GM18517 (cell line): Measurements from ENCODE around the gene LRP1B.

Experiments
- ATAC-seq: cut with Tn5 transposase; IDR thresholded peaks from one replicate; pipeline ENCODE4 v1.9.1; 2021; ENCODE audit warnings: mild to moderate bottlenecking, moderate library complexity; ENCODE audit not compliant: unreplicated experiment

LRP1B gene

DNA sequence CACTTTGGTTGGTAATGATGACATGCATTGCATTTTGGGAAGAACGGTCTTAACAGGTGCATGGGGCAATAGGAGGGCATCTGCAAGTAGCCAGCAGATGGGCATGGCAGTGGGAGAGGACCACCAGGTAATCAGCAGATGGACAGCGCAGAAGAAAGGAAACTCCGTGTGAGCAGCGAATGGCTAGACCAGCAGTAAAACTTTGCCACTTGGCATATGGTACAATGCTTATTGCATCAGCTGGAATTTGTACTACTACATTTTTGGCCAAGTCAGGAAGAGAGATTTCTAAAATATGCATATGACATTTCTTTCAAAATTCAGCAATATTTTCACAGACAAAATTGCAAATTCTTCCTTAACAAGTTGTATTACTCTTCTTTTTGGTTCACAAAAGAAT is 768.5 kb downstream of the LRP1B start:
- ATAC-seq, result no peak

DNA sequence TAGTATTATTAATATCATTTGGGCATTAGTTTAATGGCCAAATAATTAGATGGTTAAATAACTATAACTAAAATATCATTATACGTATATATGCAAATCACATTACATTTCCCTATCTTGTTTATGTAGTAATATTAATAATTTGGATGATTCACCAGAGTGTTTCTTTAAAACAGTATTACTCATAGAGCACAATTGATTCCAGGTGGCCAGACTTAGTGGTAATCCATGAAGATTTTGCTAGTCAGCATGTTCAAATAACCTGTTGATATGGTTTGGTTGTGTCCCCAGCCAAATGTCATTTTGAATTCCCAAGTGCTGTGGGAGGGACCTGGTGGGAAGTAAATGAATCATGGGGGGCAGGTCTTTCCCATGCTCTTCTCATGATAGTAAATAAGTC is 782.3 kb downstream of the LRP1B start:
- no peak for ATAC-seq

- ATAC-seq, result no peak
Observed at GRCh38 chr2:141341444-141341843, 789.4 kb downstream of the LRP1B start.

- no peak for ATAC-seq
Observed at GRCh38 chr2:141331127-141331526, 799.7 kb downstream of the LRP1B start.

GRCh38 chr2:141329964-141330363 is 800.9 kb downstream of the LRP1B start:
- no peak for ATAC-seq

DNA sequence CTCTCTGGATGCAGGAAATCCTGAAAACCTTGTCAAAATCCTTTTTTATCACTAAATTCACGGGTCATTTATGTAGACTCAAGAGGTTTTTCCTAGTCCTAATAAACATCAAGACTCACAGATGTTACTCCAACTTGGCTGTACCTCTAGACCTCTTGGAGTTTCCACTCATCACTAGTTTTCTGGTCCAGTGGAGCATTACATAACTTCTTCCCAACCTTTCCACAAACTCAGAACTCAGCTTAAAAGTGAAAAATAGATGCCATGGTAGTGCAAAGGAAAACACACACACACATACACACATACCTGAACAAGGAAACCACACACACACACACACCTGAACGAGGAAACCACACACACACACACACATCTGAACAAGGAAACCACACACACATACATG is 807.2 kb downstream of the LRP1B start:
- ATAC-seq, result no peak

DNA sequence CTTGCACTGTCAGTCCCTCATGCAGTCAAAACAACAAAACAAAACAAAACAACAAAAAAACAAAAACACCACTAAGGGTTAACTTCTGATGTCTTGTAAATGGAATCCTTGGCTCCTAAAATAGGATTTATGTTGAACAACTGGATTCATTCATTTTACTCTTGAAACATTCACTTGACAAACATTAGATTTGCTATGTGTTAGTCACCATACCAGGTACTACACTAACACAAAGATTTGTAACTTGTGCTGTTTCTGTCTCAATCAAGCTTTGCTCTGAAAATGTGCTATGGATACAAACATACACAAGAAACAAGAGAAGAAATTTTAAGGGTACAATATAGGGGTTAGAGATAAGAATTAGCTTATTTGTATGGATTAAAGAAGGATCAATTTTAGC is 812.8 kb downstream of the LRP1B start:
- ATAC-seq, result no peak

- ATAC-seq, result no peak
Observed at GRCh38 chr2:141316606-141317005, 814.2 kb downstream of the LRP1B start.

- no peak for ATAC-seq
Observed at GRCh38 chr2:141316103-141316502, 814.7 kb downstream of the LRP1B start.

- ATAC-seq, result no peak
Observed at GRCh38 chr2:141313972-141314371, 816.8 kb downstream of the LRP1B start.

DNA sequence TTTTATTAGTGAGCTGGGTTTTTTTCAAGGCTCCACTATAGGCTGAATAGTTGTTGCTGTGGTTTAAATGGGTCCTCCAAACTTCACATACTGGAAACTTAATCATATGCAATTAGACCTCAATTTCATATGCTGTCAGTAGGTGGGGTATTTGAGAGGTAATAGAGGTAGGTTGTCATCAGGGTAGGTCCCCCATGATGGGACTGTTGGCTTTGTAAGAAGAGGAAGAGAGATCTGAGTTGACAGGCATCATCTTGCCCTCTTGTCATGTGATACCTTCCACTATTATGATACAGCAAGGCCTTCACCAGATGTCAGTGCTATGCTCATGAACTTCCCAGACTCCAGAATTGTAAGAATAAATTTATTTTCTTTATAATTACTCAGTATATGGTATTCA is 819.4 kb downstream of the LRP1B start:
- no peak for ATAC-seq

- ATAC-seq, result no peak
Observed at GRCh38 chr2:141306368-141306767, 824.4 kb downstream of the LRP1B start.

DNA sequence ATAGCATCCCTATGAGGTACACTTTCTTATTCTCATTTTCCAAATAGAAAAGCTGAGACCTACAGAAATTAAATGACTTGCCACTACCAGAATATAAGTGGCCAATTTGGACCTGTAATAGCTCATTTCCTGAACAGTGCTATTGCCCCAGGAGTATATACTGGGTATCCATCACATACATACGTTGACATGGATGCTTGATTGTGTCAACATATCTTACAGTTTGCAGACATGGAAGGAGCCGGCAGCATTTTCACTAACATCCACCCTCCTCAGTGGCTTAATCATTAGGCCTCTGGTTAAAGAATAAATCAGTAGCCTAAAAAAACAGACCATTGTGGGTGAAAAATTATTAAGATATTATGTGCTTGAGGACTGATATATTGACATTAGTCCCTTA is 829.3 kb downstream of the LRP1B start:
- no peak for ATAC-seq

DNA sequence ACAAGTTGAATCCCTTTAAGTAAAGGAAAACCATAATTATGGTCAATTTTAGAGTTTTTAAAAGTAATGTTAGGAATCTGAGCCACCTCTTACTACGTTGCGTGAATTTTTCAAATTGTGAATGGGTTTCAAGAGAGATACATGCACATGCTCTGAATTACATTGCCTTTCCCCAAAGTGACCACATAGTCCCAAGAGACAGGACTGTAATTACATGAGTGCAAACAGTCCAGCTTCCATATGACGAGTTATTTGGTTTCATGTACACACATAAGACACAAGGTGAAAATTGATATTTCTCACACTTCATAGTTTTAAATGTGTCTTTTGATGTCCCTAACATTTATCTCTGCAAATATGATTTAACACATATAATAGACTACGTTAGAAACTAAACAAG is 850.8 kb downstream of the LRP1B start:
- no peak for ATAC-seq

DNA sequence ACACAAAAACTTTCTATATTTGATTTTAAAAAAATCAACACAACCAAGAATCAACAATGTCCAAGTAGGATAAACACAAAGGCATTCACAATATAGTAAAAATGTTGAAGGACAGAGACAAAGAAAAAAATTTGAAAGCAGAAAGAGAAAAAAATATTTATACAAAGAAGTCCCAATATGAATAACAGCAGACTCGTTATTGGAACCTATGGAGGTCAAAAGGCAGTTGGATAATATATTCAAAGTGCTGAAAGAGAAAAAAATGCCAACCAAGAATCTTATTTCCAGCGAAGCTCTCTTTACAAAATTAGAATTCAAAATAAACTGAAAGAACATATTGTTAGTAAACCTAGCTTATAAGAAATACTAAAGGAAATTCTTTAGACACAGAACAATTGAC is 859.5 kb downstream of the LRP1B start:
- ATAC-seq, result no peak

DNA sequence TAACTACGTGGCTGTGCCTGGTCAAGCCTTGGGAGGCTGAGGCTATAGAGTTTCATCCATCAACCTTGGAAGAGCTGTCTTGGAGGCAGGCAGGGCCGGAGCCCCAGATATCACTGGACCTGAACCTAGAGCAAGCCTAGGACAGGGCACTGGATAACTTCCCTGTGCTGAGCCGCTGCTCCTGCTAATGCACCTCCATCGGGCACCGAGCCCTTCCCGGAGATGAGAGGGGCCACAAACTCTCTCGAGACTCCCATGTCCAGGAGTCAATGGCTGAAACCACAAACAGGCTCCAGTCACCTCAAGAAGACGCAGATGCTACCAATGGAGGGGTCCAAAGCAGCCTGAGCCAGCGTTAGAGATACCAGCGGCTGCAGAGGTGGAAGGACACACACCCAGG is 866.0 kb downstream of the LRP1B start:
- no peak for ATAC-seq

- no peak for ATAC-seq
Observed at GRCh38 chr2:141260911-141261310, 869.9 kb downstream of the LRP1B start.

- no peak for ATAC-seq
Observed at GRCh38 chr2:141259683-141260082, 871.1 kb downstream of the LRP1B start.

DNA sequence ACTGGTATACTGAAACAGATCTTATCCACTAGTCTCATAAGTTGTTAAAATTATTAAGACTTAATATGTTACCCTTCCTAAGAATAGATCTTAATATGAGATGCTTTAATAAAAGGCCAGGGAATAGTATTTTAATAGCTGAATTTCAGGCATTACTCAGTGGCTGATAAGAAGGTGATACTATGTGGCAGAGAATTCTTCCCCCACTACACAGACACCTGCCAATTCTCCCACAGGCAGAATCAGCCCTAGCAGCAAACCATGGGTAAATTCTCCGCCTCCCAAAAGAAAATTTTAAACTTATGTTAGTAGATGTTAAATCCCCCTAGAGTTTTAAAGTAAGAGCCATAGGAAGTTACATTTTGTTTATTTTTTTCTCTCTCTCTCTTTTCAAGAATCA is 888.8 kb downstream of the LRP1B start:
- no peak for ATAC-seq

DNA sequence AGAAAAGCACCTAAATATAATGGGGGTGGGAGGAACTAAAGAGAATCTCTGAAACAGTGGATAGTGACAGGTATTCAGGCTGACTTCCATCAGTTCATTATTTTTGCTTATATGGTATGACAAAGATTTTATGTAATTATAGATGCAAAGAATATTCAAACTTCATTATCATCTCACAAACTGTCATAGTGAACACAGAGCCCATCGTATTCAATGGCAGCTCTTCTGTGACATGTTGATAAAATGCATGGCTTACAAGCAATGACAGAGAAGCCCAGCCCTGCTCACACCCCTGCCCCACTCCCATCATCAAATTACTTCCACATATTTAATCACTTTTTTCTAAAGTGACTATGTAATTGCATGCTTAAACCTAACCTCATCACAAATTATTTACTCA is 904.3 kb downstream of the LRP1B start:
- ATAC-seq, result no peak

DNA sequence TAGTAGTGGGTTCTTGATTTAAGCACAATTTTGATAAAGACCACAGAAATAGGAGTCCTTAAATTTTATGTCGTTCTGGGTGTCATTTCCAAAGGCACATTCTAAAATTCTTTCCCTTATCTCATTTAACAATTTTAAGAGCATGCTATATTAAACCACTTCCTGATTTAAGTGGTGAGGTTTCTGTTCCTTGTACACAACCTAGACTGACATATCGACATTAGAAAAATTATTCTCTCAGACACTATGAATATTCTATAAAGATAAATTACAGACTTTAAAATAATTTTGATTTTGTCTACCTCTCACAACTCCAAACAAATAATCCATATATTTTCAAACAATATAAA is 923.8 kb downstream of the LRP1B start:
- no peak for ATAC-seq

- ATAC-seq, result no peak
Observed at GRCh38 chr2:141201016-141201565, 929.7 kb downstream of the LRP1B start.

- no peak for ATAC-seq
Observed at GRCh38 chr2:141200191-141200590, 930.6 kb downstream of the LRP1B start.

- ATAC-seq, result no peak
Observed at GRCh38 chr2:141199711-141200110, 931.1 kb downstream of the LRP1B start.
